GM21390 (cell line): ENCODE measurements around the gene STIM2.
"Not testable (repeated sequence)": the region's sequence is repeated elsewhere in the genome, so short reads cannot be mapped to it uniquely, and the experiment has no call there.

Source experiments
- ATAC-seq: cut with Tn5 transposase; IDR thresholded peaks from one replicate; pipeline ENCODE4 v1.9.1; 2021; ENCODE audit not compliant: unreplicated experiment

Gene STIM2

DNA sequence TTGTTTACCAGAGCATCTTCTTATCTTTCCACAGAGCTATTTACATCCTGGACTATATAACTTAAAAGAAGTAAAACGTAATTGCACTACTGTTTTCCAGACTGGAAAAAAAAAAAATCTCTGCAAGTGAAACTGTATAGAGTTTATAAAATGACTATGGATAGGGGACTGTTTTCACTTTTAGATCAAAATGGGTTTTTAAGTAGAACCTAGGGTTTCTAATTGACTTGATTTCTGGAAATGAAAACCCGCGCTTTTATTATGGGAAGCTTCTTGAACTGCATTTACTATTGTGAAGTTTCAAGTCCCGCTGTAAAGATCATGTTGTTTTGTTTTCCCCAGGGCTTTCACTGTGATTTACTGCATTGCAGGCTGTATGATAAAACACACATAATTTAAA lies 162.7 kb downstream of the STIM2 start:
- no peak for ATAC-seq

DNA sequence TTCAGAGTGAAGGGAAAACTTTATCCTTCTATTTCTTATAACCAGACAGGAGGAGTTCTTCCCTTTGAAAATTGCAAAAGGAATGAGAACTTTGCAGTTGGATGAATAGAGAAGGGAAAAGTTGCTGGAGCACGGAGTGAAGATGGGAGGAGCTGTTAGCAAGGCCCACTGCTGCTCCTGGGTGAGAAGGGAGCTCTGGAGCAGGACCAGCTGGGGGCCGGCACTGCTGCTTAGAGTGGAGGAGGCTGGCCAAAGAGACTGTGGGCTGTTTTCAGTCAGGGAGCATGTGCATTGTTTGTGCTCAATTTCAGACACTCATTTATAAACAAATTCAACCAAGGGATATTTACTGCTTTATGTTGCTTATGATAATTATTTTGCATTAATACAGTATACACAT lies 164.2 kb downstream of the STIM2 start:
- ATAC-seq, result no peak

DNA sequence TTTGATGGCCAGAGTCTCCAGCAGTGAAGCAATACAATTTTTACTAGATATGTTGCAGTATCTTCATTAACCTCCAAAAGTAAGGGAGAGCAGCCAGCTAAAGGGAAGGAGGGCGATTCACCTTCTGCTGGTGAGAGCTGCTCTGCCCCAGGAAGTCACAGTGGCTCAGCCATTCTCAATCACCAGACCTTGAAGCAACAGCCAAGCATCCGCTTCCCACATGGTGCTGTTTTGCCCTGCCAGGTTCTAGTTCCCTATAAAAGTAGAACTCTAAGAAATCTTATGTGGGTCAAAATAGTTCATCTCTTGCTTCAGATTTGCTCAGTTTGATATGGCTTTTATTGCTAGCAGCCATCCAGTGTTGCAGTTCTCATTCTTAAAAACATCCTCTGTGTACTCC lies 166.8 kb downstream of the STIM2 start:
- no peak for ATAC-seq

DNA sequence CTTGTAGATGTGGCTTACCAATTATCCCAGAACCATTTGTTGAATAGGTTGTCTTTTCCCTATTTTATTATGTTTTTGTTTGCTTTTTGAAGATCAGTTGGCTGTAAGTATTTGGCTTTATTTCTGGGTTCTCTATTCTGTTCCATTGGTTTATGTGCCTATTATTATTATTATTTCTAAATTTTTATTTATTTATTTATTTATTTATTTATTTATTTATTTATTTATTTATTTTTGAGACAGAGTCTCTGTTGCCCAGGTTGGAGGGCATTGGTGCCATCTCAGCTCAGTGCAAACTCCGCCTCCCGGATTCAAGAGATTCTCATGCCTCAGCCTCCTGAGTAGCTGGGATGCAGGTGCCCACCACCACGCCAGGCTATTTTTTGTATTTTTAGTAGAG lies 174.5 kb downstream of the STIM2 start:
- ATAC-seq, result not testable (repeated sequence)

DNA sequence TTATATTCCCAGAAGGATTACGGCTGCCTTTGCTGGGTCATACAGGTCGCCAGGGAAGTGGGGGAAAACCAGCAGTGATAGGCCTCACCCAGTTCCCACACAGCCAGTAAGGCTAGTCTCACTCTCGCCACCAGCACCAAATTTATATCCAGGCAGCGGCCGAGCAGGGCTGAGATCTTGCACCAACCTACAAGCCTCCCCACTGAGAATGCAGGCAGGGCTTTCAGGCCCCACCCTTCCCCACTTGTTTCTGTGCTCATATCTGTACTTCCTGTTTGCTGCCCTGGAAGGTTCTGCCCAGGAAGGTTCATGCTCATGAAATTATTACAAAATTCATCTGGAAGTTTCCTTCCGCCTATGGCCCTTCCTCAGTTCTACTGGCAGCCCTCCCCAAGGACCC lies 179.7 kb downstream of the STIM2 start:
- ATAC-seq, result no peak

DNA sequence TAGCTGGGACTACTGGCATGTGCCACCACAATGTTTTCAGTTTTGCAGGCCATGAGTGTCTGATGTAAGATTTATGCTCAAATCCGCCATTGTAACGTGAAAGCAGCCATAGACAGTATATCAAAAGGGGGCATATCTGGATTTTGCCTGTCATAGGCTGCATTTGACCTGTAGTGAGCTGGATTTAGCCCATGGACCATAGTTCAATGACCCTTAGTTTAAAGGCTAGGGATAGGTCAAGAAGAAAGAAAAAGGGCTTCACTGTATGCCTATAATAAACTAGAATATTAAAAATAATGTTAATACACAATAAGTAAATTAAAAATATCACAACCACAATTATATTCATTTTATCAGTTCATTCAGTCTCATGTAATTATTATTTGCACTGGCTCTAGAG lies 181.8 kb downstream of the STIM2 start:
- ATAC-seq, result no peak

DNA sequence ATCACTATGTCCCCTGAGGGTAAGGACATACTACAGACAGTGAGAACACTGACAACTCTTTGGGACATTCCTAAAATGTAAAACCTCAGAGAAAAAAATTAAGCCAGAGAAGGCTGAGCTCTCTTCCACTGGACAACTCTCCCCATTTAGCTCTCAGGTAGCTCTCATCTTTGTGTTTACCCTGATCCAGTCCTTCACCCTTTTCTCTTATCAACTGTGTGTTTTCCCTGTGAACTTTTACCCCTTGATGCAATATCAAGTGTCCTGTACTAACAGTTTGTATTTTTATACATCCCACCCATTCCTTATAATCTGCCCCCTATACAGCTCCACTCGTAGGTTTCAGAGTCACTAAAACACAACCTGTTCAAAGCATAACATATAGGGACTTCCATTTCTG lies 182.6 kb downstream of the STIM2 start:
- ATAC-seq, result no peak

DNA sequence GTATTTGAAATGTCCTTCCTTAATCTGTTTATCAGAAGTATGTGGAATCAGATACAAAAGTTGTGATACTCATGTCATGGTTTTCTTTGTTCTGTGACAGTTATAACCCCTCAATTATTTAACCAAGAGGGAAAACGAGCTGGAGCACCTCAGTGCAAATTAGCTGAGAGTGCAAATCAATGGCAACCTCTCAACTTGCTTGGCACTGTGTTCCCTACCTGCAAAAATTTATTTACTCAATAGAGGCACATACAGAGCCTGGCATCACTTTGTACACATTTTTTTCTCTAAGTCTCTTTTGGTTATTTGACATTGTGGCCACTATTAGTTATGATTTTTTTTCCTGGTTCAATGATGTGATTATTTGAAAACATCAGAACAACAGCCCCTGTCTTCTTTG lies 186.2 kb downstream of the STIM2 start:
- no peak for ATAC-seq

DNA sequence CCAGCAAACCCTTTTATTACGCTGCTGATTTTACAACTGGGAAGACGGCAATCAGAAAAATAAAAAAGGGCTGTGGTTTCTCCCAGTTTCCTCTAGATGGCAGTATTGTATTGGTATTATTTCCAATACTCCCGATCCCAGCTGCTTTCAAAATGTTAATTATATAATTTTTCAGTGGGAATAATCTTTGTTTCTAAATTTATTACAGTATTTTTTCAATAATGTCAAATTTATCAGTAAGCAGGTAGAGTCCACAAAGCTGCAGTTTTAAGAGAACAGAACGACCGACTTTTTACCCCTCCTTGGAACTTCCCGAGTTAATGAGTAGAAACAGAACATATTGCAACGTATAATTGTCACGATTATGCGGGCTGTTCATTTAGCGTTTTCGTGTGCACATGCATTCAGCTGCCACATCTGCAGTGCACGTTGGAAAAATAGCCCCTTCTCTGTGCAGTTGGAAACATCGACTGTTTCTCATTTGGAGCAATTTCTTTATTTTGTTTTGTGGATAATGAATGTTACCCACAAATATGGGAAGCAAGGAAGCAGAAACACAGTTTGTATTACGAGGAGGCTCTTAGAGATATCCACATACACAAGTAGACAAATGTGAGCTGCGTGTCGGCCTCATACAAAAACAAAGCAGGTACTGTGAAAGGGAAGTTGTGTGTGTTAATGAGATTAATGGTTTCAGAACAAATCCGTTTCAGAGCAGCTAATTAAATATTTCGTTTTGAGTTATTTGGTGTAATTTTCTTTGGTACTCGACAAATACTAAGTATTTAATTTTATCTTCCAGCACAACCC lies 188.0 kb downstream of the STIM2 start:
- ATAC-seq, result no peak

DNA sequence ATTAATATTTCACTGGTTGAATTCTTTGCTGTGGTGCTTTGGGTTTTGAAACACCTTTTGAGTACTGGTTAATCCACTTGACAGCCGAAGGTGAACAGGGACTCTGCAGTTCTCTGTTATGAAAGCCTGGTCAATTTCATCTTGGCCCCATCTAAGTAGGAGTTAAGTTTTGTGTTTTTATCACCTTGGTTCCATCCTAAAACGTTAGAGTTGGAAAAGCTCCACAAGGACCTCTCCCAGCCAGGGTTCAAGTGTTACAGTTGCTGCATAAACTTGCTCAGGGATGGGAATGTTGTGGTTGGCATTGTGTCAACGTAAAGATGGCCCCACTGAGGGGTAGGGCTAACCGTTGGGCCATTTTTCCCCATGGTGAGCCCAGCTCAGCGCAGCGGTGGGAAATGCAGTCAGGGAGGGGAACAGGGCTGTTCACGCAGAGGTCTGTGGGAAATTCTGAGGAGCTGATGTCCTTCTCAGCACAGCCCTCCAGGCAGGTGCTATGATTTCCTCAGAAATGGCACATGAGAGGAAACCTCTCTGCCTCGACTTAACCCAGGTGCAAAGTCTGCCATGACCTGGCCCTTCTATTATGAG lies 188.7 kb downstream of the STIM2 start:
- no peak for ATAC-seq

DNA sequence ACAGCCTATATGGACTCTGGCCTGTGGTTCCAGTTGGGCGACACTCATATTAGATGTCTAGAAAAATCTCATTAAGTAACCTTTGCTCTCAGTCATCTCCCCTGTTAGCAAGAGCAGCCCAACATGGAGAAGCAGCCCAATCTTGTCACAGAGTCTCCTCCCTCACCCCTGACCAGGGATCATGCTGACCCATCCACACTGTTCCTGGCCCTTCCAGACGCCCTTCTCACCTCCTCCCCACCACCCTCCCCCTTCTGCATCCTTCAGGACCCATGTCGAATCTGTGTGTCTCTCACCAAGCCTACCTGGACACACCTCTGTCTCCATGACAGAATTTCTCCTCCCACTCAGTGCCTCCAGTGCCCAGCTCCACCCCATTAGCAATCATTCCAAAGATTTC lies 190.1 kb downstream of the STIM2 start:
- ATAC-seq, result no peak

DNA sequence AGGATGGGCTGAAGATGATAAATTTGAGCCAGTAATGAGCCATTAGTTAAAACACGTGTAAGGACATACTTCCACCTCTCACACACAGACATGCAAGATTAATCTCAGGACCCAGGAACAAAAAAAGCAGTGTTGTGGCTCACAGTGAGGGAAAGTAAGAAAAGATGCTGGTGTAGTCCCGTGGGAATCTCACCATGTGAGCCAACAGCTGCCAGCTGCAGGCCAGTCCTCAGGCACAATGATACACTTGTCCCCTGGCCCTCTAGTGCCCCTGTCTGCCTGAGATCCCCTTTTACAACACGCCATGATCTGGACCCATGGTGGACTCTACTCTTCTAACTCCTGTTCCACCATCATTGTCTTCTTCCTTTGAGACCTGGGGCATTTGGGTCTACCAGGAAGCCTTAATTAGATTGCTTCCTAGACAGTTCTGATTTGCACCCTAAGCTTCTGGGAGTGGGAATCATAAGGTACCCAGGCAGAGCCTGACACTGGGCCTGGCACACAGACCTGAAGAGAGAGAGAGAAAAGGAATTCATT lies 194.7 kb downstream of the STIM2 start:
- ATAC-seq, result no peak

DNA sequence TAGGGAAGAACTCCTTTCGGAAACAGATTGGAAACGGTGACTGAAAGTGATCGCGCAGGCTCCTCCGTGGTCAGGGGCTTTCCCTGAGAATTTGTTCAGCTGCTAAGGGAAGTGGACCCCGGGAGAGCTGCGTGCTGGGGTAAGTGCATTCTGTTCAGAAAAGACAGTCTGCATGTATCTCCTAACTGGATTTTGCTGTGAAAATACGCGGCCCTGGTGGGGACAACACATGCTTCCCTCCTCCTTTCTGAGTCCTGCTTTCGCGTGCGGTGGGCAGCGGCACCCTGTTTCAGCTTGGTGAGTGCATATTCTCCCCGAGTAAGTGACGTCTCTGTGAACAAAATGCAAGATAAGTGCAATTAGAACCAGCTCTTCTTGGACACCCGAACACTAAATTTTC lies 195.6 kb downstream of the STIM2 start:
- ATAC-seq, result no peak

DNA sequence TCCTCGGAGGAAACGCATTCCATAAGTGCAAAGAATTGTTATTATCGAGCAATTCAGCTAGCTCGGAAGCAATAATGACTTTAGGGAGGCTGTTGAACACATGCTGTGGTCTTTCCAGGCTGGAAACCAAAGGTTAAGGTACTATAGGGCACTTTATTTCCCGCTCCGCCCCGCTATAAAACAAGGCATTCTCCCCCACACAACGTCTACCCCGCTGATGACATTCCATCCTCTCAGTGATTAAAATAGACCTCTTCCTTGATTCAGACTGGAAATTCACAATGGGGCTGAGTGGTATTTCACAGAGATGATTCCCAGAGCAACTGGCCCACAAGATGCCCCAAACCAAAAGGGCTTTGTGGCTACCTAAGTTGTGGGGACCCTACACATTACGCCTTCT lies 196.4 kb downstream of the STIM2 start:
- no peak for ATAC-seq

DNA sequence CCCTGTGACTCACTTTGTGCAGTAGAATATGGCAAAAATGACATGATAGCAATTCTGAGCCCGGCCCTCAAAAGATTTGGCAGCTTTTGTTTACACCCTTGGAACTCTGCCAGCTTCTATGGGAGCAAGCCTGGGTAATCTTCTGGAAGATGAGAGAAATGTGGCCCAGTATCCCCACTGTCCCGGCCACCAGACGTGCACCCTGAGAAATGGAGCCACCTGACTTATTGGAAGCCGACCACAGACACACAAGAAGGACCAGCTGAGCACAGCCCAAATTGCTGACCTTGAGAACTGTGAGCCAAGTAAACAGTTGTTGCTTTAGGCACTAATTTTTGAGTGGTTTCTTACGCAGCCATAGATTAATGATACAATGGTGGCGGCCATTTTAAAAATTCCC lies 197.0 kb downstream of the STIM2 start:
- no peak for ATAC-seq

DNA sequence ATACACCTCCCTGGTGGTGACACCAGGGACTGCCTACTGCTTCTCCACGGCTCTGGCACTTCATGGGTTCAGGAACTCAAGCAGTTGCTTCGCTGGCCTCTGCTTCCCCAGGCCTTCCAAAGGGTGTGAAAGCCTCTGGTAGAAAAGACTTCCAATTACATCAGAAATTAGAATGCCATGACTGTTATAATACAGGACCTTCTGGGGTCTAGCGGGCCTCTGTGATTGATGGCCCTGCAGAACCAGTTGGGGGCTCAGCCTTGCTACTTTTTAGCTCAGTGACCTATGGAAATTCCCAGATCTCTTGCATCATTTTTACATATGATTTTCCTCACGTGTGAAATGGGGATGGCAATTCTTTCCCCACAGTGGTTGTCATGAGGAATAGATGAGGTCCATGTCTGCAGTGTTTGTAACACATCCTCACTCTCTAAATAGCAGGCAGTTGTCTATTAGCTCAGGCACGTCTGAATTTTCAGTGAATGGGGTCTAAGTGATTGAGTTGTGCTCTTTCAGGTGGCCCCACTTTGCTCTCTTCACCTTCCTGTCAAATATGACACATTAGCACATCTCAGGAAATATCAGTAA lies 198.3 kb downstream of the STIM2 start:
- no peak for ATAC-seq

DNA sequence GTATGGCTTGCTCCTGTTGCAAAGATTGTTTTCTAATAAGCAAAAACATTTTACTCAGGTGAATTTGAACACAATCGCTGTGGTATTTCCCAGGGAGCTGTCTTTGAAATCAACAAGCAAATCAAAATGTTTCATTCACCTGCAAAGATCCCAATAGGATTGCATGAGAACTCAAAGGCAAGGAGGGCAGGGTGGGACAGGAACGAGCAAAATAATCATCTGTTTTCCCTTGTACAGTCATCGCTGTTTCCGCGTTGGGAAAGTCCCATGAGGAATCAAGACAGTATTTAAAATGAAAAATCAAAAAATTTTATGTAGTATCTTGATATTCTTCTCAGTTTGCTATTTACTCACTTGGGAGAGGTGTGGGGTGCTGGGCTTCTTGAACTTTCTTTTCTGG lies 198.8 kb downstream of the STIM2 start:
- no peak for ATAC-seq

DNA sequence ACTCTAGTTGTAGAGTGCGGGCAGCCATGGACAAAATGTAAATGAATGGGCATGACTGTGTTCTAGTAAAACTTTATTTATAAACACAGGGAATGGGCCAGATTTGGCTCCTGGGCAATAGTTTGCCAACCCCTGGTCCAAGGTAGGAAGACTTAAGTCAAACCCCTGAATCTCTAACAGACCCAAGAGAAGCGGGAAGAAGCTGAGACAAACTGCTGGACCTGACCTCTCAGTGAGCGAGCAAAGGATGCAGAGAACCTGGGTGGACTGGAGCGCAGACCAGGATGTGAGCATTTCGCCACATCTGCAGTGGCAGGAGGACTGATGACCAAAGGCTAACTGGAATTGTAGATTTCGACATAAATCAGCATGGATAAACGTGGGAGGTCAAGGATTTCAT lies 201.6 kb downstream of the STIM2 start:
- no peak for ATAC-seq

DNA sequence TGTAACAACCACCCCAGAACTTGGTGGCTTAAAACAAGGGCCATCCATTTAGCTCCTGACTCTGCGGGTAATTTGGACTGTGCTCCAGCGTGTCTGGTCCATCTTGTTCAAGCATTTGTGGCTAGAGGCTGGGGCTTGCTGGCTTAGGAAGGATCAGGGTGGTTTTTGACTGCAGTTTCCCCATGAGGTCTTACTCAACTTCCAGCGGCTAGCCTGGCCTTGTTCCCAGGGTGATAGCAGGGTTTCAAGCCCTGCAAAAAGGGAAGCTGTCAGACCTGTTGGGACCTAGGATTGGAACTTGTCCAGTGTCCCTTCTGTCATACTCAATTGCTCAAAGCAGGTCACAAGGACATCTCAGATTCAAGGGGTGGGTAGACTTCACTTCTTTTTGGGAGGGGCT lies 205.9 kb downstream of the STIM2 start:
- no peak for ATAC-seq

DNA sequence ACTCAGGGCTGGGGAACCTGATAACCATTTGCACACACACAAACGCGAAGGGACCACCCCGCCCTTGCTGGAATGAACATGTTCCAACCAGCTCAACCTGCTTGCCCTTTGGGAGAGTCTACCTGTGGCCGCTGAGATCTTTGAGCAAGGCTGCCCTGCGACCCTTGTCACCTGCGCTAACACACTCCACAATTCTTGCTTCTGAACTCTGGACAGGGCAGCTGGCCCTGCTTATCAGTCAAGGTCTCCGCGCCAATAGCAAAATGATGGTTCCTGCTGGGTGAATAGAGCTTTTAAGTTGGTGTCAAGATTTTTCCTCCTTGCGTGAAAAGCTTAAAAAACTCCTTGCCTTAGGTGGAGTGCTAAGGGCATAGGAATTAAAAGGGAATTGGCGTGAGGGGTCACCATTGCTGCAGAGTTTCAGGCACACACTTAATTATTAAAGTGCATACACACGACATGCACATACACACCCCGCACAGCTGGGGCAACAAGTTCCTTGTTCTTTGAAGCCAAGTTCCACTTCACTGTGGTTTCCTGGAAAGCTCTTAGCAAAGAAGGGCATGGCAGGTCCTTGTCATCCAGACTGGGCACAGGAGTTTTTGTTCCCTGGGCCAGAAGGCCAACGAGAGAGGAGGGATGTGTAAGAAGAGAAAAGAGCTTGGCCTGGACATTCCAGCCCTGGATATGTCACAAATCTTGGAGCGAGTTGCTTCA lies 207.7 kb downstream of the STIM2 start:
- ATAC-seq, result no peak
